ENCODE data around the gene PI4KB.

- no peak for TF ChIP-seq POLR2A (IDR thresholded peaks at IDR 0.05)
- TF ChIP-seq CTCF (IDR thresholded peaks at IDR 0.05): no peak
Observed at GRCh38 chr1:151294742-151295462, 32.3 kb downstream of the PI4KB start.
